Fibroblast of lung (primary cell): ENCODE results near the gene RFC4. TPM values are rescaled to one million over a fixed set of nuclear protein-coding genes. Genes with fewer than 3 reads are reported as not detected.
"Not testable (repeated sequence)": the region's sequence is repeated elsewhere in the genome, so short reads cannot be mapped to it uniquely, and the experiment has no call there.

ENCODE experiments used
- DNase-seq, 2 donors: peaks; one replicate each; pipeline versions ENCODE4 v3.0.0 to v3.0.0-alpha.2; 2010; ENCODE audit warnings: low read depth in 2 of 2
- H2AFZ ChIP-seq: 2 replicates; pipeline ENCODE4 v1.5.1; 2012; ENCODE audit warnings: low read length, control low read depth, inconsistent platforms
- H3K27ac ChIP-seq: 2 replicates; pipeline ENCODE4 v1.5.1; 2011; ENCODE audit warnings: low read length, control low read depth; ENCODE audit not compliant: insufficient read depth
- H3K27me3 ChIP-seq: 2 replicates; pipeline ENCODE4 v1.5.1; 2011; ENCODE audit warnings: mild to moderate bottlenecking, low read length; ENCODE audit not compliant: control insufficient read depth, insufficient read depth
- H3K36me3 ChIP-seq: 2 replicates; pipeline ENCODE4 v1.5.1; 2011; ENCODE audit warnings: low read length; ENCODE audit not compliant: control insufficient read depth, insufficient read depth
- H3K4me1 ChIP-seq: 2 replicates; pipeline ENCODE4 v1.5.1; 2011; ENCODE audit warnings: low read length; ENCODE audit not compliant: control insufficient read depth, insufficient read depth; ENCODE audit errors: extremely low read depth
- H3K4me2 ChIP-seq: 2 replicates; pipeline ENCODE4 v1.5.1; 2011; ENCODE audit warnings: low read length, control low read depth; ENCODE audit not compliant: insufficient read depth; ENCODE audit errors: extremely low read depth
- H3K4me3 ChIP-seq, 4 experiments: fragments of 200-600 bp in 1 of 4; sonication (generic) in 1 of 4; replicated peaks in 1 of 4; 2 replicates each; pipeline ENCODE4 v1.5.1; 2011 to 2016; ENCODE audit warnings: low read length in 4 of 4, low read depth in 3 of 4, mild to moderate bottlenecking in 3 of 4, control low read depth in 2 of 4, inconsistent platforms in 1 of 4, mixed read lengths in 1 of 4; ENCODE audit not compliant: insufficient read depth in 1 of 4; ENCODE audit errors: control extremely low read depth in 1 of 4
- H3K79me2 ChIP-seq: 2 replicates; pipeline ENCODE4 v1.5.1; 2012; ENCODE audit warnings: mild to moderate bottlenecking, low read length, inconsistent platforms; ENCODE audit not compliant: control insufficient read depth, insufficient read depth
- H3K9ac ChIP-seq: 2 replicates; pipeline ENCODE4 v1.5.1; 2011; ENCODE audit warnings: mild to moderate bottlenecking, low read length, control low read depth; ENCODE audit not compliant: insufficient read depth
- H3K9me3 ChIP-seq: 2 replicates; pipeline ENCODE4 v1.5.1; 2012; ENCODE audit warnings: low read depth, low read length; ENCODE audit not compliant: control insufficient read depth, insufficient read depth
- H4K20me1 ChIP-seq: 2 replicates; pipeline ENCODE4 v1.5.1; 2011; ENCODE audit warnings: low read length; ENCODE audit not compliant: control insufficient read depth, insufficient read depth; ENCODE audit errors: extremely low read depth
- EZH2 ChIP-seq: IDR thresholded peaks from 2 replicates; pipeline ENCODE4 v1.5.1; 2012; ENCODE audit warnings: low read length, control low read depth, mild to moderate bottlenecking; ENCODE audit errors: missing control alignments
- polyA plus RNA-seq, 2 donors: library from polyadenylated mRNA; depleted of rRNA in 1 of 2; stranded (reverse) in 1 of 2; unstranded in 1 of 2; fragments of >200 nt; gene quantifications; 2 replicates each; pipeline ENCODE4 v1.2.1, GENCODE V29; 2011 to 2012; ENCODE audit warnings: missing spikeins in 1 of 2
- total RNA-seq: library from RNA; depleted of rRNA; stranded (reverse); fragments of >200 nt; gene quantifications from 2 replicates; pipeline ENCODE4 v1.2.1, GENCODE V29; 2014
- TF ChIP-seq, protein P1 (sequence below), 2 donors: IDR thresholded peaks in 1 of 2; conservative IDR thresholded peaks in 1 of 2; 1 replicate in 1 of 2; 2 replicates in 1 of 2; pipeline ENCODE4 v1.5.1; 2011 to 2012; ENCODE audit warnings: low read length in 2 of 2, control low read depth in 1 of 2, inconsistent platforms in 1 of 2, low read depth in 1 of 2, mild to moderate bottlenecking in 1 of 2

RFC4 gene
- total and polyA plus RNA-seq, 2 donors (not counting 1 experiment from before 2014, with no cell fraction given): 15.0 to 16.8 TPM

DNA sequence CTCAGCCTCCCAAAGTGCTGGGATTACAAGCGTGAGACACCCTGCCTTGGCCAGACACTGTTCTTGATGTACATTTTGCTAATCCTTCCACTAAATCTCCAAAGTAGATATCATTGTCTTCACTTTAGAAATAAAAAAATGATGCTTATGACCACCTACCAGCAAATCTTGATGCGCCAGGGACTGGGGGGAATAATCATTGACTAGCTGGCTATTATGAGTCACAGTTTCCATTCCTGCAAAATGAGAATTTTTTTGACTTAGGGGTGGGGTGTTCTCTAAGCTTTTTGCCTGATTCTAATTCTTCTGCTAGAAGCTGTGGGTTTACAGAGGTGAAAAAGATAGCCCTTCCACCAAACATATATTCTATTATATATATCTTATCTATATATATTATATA lies 17.1 kb upstream of the RFC4 start:
- DNase-seq: peak in 1 of 2 donors; percentile 56
- no peak overlapping the region for H2AFZ ChIP-seq

DNA sequence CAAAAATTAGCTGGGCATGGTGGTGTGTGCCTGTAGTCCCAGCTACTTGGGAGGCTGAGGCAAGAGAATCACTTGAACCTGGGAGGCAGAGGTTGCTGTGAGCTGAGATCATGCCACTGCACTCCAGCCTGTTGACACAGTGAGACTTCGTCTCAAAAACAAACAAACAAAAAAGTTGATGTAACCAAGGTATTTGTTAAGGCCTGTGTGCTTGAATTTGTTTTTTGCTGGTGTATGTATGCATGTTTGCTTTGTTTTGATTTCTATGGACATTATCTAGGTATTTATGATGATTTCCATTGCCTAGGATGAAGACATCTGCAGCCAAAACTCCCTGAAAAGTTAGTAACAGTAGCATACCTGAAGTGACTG lies 16.1 kb upstream of the RFC4 start:
- not testable (repeated sequence) for H3K9ac ChIP-seq, H3K9me3 ChIP-seq, H3K36me3 ChIP-seq, H4K20me1 ChIP-seq, DNase-seq, H3K4me2 ChIP-seq, H3K79me2 ChIP-seq, H3K27me3 ChIP-seq, H2AFZ ChIP-seq, H3K4me3 ChIP-seq, H3K27ac ChIP-seq
- H3K4me1 ChIP-seq: peaks cover 19% of the 10 kb centered on the region

More for the DNA sequence above, 17.1 kb upstream of the RFC4 start:
- Histone ChIP-seq H3K9ac (no peak overlapping the region), H3K79me2 (no peaks in the 10 kb centered on the region), H3K36me3 (no peaks in the 10 kb centered on the region), H3K4me2 (no peak overlapping the region), H3K9me3 (no peaks in the 10 kb centered on the region), H3K27me3 (peaks cover 3% of the 10 kb centered on the region), H3K4me1 (peaks cover 19% of the 10 kb centered on the region), H4K20me1 (no peaks in the 10 kb centered on the region), H3K4me3 (no peak overlapping the region), H3K27ac (no peak overlapping the region)
- TF ChIP-seq, protein P1, sequence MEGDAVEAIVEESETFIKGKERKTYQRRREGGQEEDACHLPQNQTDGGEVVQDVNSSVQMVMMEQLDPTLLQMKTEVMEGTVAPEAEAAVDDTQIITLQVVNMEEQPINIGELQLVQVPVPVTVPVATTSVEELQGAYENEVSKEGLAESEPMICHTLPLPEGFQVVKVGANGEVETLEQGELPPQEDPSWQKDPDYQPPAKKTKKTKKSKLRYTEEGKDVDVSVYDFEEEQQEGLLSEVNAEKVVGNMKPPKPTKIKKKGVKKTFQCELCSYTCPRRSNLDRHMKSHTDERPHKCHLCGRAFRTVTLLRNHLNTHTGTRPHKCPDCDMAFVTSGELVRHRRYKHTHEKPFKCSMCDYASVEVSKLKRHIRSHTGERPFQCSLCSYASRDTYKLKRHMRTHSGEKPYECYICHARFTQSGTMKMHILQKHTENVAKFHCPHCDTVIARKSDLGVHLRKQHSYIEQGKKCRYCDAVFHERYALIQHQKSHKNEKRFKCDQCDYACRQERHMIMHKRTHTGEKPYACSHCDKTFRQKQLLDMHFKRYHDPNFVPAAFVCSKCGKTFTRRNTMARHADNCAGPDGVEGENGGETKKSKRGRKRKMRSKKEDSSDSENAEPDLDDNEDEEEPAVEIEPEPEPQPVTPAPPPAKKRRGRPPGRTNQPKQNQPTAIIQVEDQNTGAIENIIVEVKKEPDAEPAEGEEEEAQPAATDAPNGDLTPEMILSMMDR (conservative IDR thresholded peaks at IDR 0.05 in 1 of 2, IDR thresholded peaks at IDR 0.05 in 1 of 2; ENCODE audit: low read depth in 1 of 2, low read length in 2 of 2): no peak
- TF ChIP-seq EZH2: no peak

GRCh38 chr3:186821429-186822387 lies 15.4 kb upstream of the RFC4 start:
- Histone ChIP-seq H3K79me2 (no peaks in the 10 kb centered on the region), H3K9ac (peak overlapping the region; percentile 50), H3K4me2 (peak overlapping the region; percentile 75), H3K27ac (peak overlapping the region; percentile 57), H3K36me3 (no peaks in the 10 kb centered on the region), H3K4me3 (peak overlapping the region in 3 of 4 experiments; percentile 0 to 41 (median 19)), H3K27me3 (no peaks in the 10 kb centered on the region), H3K4me1 (peaks cover 19% of the 10 kb centered on the region), H2AFZ (peak overlapping the region; percentile 97), H4K20me1 (no peaks in the 10 kb centered on the region), H3K9me3 (no peaks in the 10 kb centered on the region)
- DNase-seq: peak; percentile 71 to 73
- TF ChIP-seq, protein P1 (conservative IDR thresholded peaks at IDR 0.05 in 1 of 2, IDR thresholded peaks at IDR 0.05 in 1 of 2; ENCODE audit: low read depth in 1 of 2, low read length in 2 of 2): peak; percentile 70 to 72
- no peak for TF ChIP-seq EZH2
